Right lobe of liver (tissue), 6 donors: Measurements from ENCODE around the gene CFL1. TPM values are rescaled to one million over a fixed set of nuclear protein-coding genes. Genes with fewer than 3 reads are reported as not detected.

Experiments
- ATAC-seq, 4 donors: fragments of 200-7000 bp; cut with Tn5 transposase; one replicate each; pipeline ENCODE4 v1.9.1; 2020; ENCODE audit warnings: mild to moderate bottlenecking in 4 of 4, moderate library complexity in 4 of 4
- DNase-seq, 3 donors: peaks; one replicate each; pipeline ENCODE4 v3.0.0-alpha.2; 2020
- H3K27ac ChIP-seq, 3 donors: fragments of 200-600 bp; one replicate each; pipeline ENCODE4 v1.8.0; 2022
- H3K27me3 ChIP-seq, 2 donors: fragments of 200-600 bp; one replicate each; pipeline ENCODE4 v1.8.0; 2022
- H3K36me3 ChIP-seq, 4 donors: fragments of 200-600 bp; sonication (generic) in 1 of 4; one replicate each; pipeline versions ENCODE4 v1.5.1 to v1.8.0; 2017 to 2022; ENCODE audit warnings: control low read depth in 1 of 4
- H3K4me1 ChIP-seq, 4 donors: fragments of 200-600 bp; sonication (generic) in 1 of 4; one replicate each; pipeline versions ENCODE4 v1.5.1 to v1.8.0; 2017 to 2022; ENCODE audit warnings: control low read depth in 1 of 4
- H3K4me3 ChIP-seq, 3 donors: fragments of 200-600 bp; one replicate each; pipeline ENCODE4 v1.8.0; 2022
- H3K9me3 ChIP-seq, 4 donors: fragments of 200-600 bp; sonication (generic) in 1 of 4; one replicate each; pipeline versions ENCODE4 v1.5.1 to v1.8.0; 2017 to 2022; ENCODE audit warnings: control low read depth in 1 of 4
- CTCF ChIP-seq, 4 donors: fragments of 200-600 bp in 3 of 4; fragments of 450-650 bp in 1 of 4; IDR thresholded peaks; one replicate each; pipeline versions ENCODE4 v1.5.1 to v1.8.0; 2016 to 2022; ENCODE audit warnings: antibody characterized with exemption in 4 of 4, mild to moderate bottlenecking in 2 of 4
- POLR2A ChIP-seq: fragments of 450-650 bp; IDR thresholded peaks from one replicate; pipeline ENCODE4 v1.6.1; 2017; ENCODE audit warnings: antibody characterized with exemption, mild to moderate bottlenecking
- WGBS: methylation state at CpG from one replicate; pipeline ENCODE4 v1.1.6; 2018; ENCODE audit warnings: low coverage, low lambda C conversion rate; ENCODE audit not compliant: insufficient coverage; ENCODE audit errors: missing lambda C conversion rate; 5-methylcytosine and 5-hydroxymethylcytosine counted together
- intact Hi-C, 2 donors: fragments of 100-400 bp; cut with DNase I; formaldehyde crosslinking; loops; one replicate each; pipeline versions ENCODE4 v1.11.2 to v1.14.1; 2022
- total RNA-seq, 6 experiments: library from RNA; depleted of rRNA in 2 of 6; stranded (reverse); fragments of >200 nt in 2 of 6; fragmentation: NEBNext Ultra II Directional in 3 of 6; extraction: Animal tissue kit (Norgen Biotek cat#: 25700) in 3 of 6; gene quantifications; one replicate each; pipeline versions ENCODE4 v1.1.0 to v1.2.4, GENCODE V29; 2016 to 2023
- donor health status: DM: no; HTN: yes; CAD: no.
- donor health status: DM: no; HTN: no; CAD: no.
- donor health status: DM: no; HTN: no; CAD: no.
- donor health status: DM: no; HTN: yes; CAD: no.
- donor health status: DM: no; HTN: yes; CAD: no.

CFL1 gene
- total RNA-seq, 6 experiments from 2014 or later, result 219 to 503 (median 313) TPM

DNA sequence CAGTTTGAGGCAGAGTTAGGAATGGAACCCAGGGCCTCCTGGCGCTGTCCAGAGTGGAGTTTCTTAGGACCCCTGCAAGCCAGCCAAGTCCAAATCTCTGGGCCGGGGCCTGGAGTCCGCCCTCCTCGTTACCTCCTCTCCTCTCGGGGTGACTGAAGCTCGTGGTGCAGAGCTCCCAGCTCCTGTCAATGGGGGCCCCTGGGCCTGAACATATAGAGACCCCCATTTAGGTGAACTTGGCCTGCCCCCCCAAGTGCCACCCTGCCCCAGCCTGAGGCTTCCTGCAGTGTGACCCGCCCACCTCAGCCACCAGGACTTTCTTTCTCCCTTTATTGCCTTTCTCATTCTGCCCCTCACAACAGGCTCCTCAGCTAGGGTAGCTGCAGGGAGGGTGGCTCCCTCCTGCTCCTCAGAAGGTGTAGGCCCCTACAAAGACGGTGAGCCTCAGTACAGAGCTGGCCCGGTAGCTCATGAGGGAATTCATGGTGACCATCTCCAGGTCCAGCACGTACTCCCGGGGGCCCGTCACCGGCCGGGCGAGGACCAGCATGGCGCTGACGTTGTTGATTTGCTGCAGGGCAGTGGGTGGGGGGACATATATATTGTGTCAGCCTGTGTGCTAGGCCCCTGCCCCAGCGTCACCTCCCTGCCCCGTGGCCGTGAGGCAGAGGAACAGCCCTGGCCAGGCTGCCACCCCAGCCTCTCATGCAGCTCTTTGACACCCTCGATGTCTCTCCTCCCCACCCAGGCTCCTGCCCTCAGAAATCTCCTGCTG is 8.7 kb upstream of the CFL1 start:
- Histone ChIP-seq H3K36me3 (peaks cover 0 to 33% (median 18%) of the 10 kb centered on the region in 4 donors), H3K4me3 (no peak overlapping the region), H3K4me1 (peaks cover 0 to 3% (median 0%) of the 10 kb centered on the region in 4 donors), H3K9me3 (no peaks in the 10 kb centered on the region), H3K27ac (no peak overlapping the region), H3K27me3 (no peaks in the 10 kb centered on the region)
- no peak for DNase-seq
- TF ChIP-seq POLR2A (no peak), CTCF (IDR thresholded peaks at IDR 0.05) (no peak)
- 100% methylated on average over 1 of the region's 21 CpGs for WGBS
- no peak for ATAC-seq
- intact Hi-C loops, result no loop called here

- DNase-seq (no peak), ATAC-seq (no peak)
- TF ChIP-seq CTCF (IDR thresholded peaks at IDR 0.05), result no peak
- no peak for TF ChIP-seq POLR2A
- peaks cover 0 to 33% (median 18%) of the 10 kb centered on the region in 4 donors for H3K36me3 ChIP-seq
- H3K27ac ChIP-seq, result no peak overlapping the region
- WGBS, result 88% methylated on average over 3 of the region's 9 CpGs
- no peaks in the 10 kb centered on the region for H3K9me3 ChIP-seq
- peaks cover 0 to 9% (median 0%) of the 10 kb centered on the region in 4 donors for H3K4me1 ChIP-seq
- H3K27me3 ChIP-seq, result no peaks in the 10 kb centered on the region
- intact Hi-C loops, result no loop called here
- no peak overlapping the region for H3K4me3 ChIP-seq
Observed at GRCh38 chr11:65865550-65866172, 7.7 kb upstream of the CFL1 start.

- Histone ChIP-seq H3K36me3 (peaks cover 0 to 33% (median 18%) of the 10 kb centered on the region in 4 donors), H3K9me3 (no peaks in the 10 kb centered on the region), H3K27me3 (no peaks in the 10 kb centered on the region), H3K27ac (no peak overlapping the region), H3K4me3 (no peak overlapping the region), H3K4me1 (peaks cover 0 to 9% (median 0%) of the 10 kb centered on the region in 4 donors)
- intact Hi-C loops, result no loop called here
- no peak for DNase-seq
- no peak for ATAC-seq
- TF ChIP-seq POLR2A (no peak), CTCF (IDR thresholded peaks at IDR 0.05) (no peak)
- whole genome bisulfite sequencing, result 100% methylated on average over 6 of the region's 18 CpGs
Observed at GRCh38 chr11:65864706-65865471, 6.9 kb upstream of the CFL1 start.

- ATAC-seq (no peak), DNase-seq (no peak)
- Histone ChIP-seq H3K4me3 (no peak overlapping the region), H3K27ac (no peak overlapping the region), H3K36me3 (peaks cover 0 to 33% (median 18%) of the 10 kb centered on the region in 4 donors), H3K4me1 (peaks cover 0 to 10% (median 0%) of the 10 kb centered on the region in 4 donors), H3K9me3 (no peaks in the 10 kb centered on the region), H3K27me3 (no peaks in the 10 kb centered on the region)
- intact Hi-C loops, result no loop called here
- 100% methylated on average over 1 of the region's 12 CpGs for WGBS
- TF ChIP-seq POLR2A (no peak), CTCF (IDR thresholded peaks at IDR 0.05) (no peak)
Observed at GRCh38 chr11:65863889-65864705, 6.1 kb upstream of the CFL1 start.
